ENCODE measurements around the gene IL17REL. TPM values are rescaled to one million over a fixed set of nuclear protein-coding genes. Genes with fewer than 3 reads are reported as not detected.

The IL17REL gene
- total and polyA plus RNA-seq, 2 of the 13 experiments (the other 11 are each of a cell fraction or from before 2014, with no cell fraction given) = not detected

GRCh38 chr22:50027639-50028537 is 15.3 kb upstream of the IL17REL start:
- no peak for ATAC-seq
- TF ChIP-seq ZNF687 (CRISPR knock-in tag; IDR thresholded peaks at IDR 0.05) (peak; percentile 17; the same call in 1 of the 2 replicates), MNT (IDR thresholded peaks at IDR 0.05) (no peak), CTCF (CRISPR knock-in tag; IDR thresholded peaks at IDR 0.05) (0 out of 2 replicates have a peak, but pooled peaks have one; percentile 9), ZNF576 (CRISPR knock-in tag; IDR thresholded peaks at IDR 0.05) (no peak), NRL (CRISPR knock-in tag; IDR thresholded peaks at IDR 0.05; ENCODE audit: borderline replicate concordance) (0 out of 2 replicates have a peak, but pooled peaks have one; percentile 45), GFI1 (CRISPR knock-in tag; IDR thresholded peaks at IDR 0.05; ENCODE audit: borderline replicate concordance) (no peak), PAWR (CRISPR knock-in tag; IDR thresholded peaks at IDR 0.05; ENCODE audit: borderline replicate concordance) (no peak), ZNF234 (CRISPR knock-in tag; conservative IDR thresholded peaks at IDR 0.05) (no peak), ZNF746 (CRISPR knock-in tag; IDR thresholded peaks at IDR 0.05) (no peak)
- Histone ChIP-seq H3K9me3 (ENCODE audit: low read length) (no peaks in the 10 kb centered on the region), H3K4me3 (replicated peaks in 1 of 3; ENCODE audit: insufficient read depth in 1 of 3, low read depth in 2 of 3, low read length in 3 of 3) (no peak overlapping the region), H3K27me3 (ENCODE audit: control insufficient read depth in 1 of 2, insufficient read depth in 2 of 2, low read length in 2 of 2) (peaks cover 3 to 49% of the 10 kb centered on the region in 2 experiments; a peak in 4 of 5 replicates), H4K20me1 (ENCODE audit: insufficient read depth, low read length) (no peaks in the 10 kb centered on the region), H3K4me1 (ENCODE audit: insufficient read depth, low read length) (no peaks in the 10 kb centered on the region), H3K4me2 (ENCODE audit: low read depth, low read length) (no peak overlapping the region), H3K79me2 (ENCODE audit: insufficient read depth, low read length) (no peaks in the 10 kb centered on the region), H2AFZ (ENCODE audit: low read length) (no peak overlapping the region), H3K36me3 (replicated peaks in 1 of 2; ENCODE audit: control insufficient read depth in 1 of 2, insufficient read depth in 2 of 2, low read length in 2 of 2) (no peaks in the 10 kb centered on the region), H3K27ac (ENCODE audit: extremely low read length, insufficient read depth, low read length) (no peak overlapping the region), H3K9ac (ENCODE audit: insufficient read depth, low read depth, low read length) (no peak overlapping the region)
- POLR2A ChIA-PET = no interaction called here
- in situ Hi-C loops (cut with HindIII; ENCODE audit: extremely low pct_ligation_motif_present, low pct_unique_long_range_greater_than_20kb) = no loop called here
- 33% methylated on average over 9 of the region's 42 CpGs for WGBS (ENCODE audit: low lambda C conversion rate)
- CTCF ChIA-PET (ENCODE audit: low intra/inter-chr PET ratio, low total read pairs) = interaction anchor here (1.4 kb wide), 1 partner anchor 97 kb away, joined by 3 read pairs; no protein-coding TSS in a partner anchor
- BruUV-seq (replicated peaks) = no TSS peak
- intact Hi-C loops (cut with micrococcal nuclease; ENCODE audit: unreplicated experiment) = no loop called here
- no peak for FAIRE-seq
- DNase-seq (ENCODE audit: low spot score) = no peak

All from HepG2 (cell line).